Measurements from ENCODE around the gene SNU13.
"Not testable (repeated sequence)": the region's sequence is repeated elsewhere in the genome, so short reads cannot be mapped to it uniquely, and the experiment has no call there.

The SNU13 gene

DNA sequence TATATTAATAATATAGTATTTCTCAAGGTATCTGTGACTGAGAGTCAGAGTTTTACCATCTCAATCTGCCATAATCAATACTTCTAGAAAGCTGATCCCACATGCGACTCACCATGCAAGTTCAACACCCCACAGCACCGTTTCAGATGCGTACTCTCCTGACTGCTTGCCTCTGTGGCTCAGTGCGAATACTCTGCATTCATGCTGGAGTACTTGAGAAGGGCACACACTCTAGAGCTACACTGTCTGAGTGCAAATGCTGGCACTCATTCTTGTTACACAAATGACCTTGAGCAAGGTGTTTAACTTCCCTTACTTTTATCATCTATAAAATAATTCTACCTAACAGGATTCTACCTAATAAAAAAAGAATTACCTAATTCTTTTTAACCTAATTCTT is 12.5 kb downstream of the SNU13 start:
- no peak for DNase-seq

DNA sequence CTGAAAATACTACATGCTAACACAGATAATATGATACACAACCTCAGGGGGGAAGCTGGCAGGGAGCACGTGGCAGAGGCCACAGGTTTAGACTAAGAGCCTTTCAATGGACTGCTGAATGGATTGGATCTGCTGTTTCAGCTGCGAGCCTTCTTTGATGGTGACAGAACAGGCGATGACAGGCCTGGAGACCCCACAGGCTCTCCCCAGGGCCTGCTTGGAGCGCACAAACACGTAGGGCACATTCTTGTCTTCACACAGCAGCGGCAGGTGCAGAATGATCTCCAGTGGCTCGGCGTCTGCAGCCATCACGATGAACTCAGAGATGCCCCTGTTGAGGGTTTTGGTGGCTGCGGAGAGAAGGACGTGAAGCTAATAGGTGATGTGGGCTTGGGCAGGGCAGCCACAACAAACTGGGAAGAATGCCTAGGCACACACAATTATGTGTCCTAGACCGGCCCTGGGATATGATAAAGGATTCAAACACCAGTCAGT is 13.8 kb downstream of the SNU13 start:
- DNase-seq: no peak

DNA sequence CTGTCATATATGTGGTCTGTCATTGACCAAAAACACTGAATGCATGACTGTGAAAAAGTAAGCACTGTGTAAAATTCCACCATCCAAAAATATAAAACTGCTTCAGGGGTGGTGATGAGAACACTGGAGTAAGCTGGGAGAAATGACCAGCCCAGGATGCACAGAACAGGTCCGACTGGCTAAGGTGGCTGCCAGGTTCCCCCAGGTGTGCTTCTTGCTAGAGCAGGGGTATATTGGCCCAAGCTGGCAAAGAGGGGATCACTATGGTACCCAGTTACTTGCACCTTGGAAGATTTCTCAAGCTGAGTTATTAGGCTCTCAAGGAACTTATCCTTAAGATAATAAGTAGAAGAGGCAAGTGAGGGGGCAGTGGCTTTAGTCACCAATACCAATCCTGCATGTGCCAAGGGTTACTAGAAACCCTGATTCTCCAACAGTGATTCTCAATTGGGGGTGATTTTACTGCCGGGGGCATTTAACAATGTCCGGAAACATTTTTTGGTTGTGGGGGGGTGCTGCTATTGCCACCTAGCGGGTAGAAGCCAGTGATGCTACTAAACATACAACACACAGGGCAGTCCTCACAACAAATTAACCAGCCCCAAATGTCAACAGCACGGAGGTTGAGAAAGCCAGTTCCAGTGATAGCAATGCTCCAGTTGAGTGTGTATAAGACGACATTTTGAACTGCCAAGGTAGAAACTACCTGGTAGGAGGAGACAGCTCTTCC is 15.7 kb downstream of the SNU13 start:
- DNase-seq: no peak

DNA sequence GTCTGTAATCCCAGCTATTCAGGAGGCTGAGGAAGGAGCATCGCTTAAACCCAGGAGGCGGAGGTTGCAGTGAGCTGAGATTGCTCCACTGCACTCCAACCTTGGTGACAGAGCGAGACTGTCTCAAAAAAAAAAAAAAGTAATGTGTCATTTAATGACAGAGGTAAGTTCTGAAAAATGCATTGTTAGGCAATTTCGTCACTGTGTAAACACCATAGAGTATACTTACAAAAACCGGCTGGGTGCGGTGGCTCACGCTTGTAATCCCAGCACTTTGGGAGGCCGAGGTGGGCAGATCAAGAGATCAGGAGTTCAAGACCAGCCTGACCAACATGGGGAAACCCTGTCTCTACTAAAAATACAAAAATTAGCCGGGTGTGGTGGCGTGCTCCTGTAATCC is 16.6 kb downstream of the SNU13 start:
- DNase-seq: not testable (repeated sequence)

DNA sequence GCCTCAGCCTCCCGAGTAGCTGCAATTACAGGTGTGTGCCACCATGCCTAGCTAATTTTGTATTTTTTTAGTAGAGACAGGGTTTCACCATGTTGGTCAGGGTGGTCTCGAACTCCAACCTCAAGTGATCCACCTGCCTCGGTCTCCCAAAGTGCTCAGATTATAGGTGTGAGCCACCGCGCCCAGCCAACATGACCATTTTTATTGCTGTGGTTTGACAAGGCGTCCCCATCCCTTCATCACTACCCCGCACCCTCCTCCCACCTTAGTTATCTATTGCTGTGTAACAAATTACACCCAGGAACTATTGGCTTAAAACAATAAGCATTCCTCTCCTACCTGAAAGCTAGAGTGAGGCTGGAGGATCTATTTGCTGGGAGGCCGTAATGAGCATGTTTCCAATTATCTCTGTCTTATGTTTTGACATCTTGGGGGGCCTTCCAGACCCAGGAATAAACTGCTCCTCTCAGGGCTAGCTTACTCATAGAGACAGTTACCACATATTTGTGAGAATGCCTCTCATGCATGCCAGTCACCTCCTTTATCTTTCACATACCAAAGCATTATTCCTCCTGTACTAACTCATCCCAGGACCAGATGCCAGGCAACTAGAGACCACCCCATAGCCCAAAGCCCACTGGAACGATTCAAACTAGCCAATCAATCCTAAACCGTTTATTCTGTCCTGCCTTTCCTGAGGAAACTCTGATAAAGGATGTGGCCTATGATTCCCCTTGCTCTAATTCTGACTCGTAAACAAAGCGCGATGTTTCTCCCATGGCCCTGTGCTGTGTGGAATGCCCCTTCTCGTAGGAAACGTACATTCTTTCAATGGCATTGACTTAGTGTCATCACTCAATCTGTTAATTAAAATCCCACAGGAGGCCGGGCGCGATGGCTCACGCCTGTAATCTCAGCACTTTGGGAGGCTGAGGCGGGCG is 19.4 kb downstream of the SNU13 start:
- DNase-seq: no peak

DNA sequence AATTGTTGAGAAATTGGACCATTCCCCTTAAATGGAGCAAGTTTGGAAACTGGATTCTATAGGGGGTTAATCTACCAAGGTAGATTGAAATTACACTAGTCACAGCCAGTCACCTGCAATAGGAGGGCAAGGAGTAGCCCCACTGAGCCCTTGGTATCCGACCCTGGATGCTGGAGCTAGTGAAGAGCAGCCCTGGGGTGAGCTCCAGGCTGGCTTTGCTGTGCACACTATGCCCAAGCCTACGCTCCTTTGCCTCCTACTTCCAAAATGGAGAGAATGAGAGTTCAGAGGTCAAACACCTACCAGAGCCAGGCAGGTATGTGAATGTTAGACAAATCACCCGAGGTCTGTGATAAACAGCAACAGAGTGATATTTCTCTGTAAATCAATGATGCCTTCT is 23.7 kb downstream of the SNU13 start:
- no peak for DNase-seq

DNA sequence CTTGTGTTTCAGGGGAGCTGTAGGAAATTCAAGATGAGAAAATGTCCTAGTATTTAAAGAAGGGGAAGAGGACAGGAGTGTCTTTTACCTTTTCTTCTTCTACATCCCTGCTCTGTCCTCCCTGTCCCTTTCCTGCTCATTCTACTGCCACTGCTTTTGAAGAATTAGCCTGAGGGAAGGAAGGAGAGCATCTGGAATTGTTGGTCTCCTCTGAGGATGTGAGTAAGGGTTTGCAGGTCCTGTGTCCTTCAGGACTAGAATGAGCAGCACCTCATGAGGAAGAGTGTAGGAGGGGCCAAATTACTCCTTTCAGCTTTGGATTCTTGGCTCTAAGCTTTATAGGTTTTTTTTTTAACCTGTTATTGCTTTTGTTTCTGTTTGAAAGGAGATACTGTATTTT is 24.2 kb downstream of the SNU13 start:
- no peak for DNase-seq

DNA sequence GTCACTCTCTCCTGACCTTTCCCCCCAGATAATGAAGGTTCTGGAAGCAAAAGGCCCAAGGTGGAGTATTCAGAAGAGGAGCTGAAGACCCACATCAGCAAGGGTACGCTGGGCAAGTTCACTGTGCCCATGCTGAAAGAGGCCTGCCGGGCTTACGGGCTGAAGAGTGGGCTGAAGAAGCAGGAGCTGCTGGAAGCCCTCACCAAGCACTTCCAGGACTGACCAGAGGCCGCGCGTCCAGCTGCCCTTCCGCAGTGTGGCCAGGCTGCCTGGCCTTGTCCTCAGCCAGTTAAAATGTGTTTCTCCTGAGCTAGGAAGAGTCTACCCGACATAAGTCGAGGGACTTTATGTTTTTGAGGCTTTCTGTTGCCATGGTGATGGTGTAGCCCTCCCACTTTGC is 25.1 kb downstream of the SNU13 start:
- not testable (repeated sequence) for DNase-seq

DNA sequence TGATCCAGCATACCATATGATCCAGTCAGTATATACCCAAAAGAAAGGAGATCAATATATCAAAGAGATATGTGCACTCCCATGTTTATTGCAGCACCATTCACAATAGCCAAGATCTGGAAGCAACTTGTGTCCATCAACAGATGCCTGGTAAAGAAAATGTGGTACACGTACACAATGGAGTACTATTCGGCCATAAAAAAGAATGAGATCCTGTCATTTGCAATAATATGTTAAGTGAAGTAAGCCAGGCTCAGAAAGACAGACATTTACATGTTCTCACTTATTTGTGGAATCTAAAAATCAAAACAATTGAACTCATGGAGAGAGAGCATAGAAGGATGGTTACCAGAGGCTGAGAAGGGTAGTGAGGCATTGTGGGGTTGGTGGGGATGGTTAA is 27.0 kb downstream of the SNU13 start:
- DNase-seq: no peak

DNA sequence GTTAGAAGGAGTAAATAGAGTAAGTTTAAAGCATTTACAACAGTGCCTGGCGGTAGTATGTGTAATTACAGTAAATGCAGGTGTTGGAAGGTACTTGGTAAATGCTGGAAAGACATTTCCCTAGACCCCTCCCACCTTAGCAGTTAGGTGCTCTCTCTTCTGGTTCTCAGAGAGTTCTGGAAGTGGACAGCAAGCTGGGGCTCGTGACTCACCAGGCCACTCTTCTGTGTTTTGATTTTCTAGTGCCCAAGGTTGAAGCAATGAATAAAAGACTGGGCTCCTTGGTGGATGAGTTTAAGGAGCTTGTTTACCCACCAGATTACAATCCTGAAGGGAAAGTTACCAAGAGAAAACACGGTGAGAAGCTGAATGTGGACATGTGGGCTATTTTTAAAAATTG is 27.6 kb downstream of the SNU13 start:
- DNase-seq: no peak

DNA sequence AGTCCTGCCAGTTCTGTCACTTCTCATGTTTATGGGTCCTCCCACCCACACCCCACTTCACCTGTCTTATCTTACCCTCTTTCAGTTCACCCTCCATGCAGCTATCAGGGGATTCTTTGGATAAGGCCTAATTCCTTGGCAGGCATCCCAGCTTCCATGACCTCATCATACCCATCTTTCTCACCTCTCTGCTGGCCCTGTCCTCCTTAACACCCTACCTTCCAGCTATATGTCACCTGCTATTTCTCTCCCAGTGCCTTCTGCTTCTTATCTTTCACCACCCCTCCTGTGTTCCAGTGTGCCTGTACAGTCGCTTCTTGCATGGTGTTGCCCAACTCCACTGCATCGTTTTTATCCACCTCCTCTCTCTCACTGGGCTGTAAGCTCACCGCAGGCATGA is 28.3 kb downstream of the SNU13 start:
- DNase-seq: no peak

DNA sequence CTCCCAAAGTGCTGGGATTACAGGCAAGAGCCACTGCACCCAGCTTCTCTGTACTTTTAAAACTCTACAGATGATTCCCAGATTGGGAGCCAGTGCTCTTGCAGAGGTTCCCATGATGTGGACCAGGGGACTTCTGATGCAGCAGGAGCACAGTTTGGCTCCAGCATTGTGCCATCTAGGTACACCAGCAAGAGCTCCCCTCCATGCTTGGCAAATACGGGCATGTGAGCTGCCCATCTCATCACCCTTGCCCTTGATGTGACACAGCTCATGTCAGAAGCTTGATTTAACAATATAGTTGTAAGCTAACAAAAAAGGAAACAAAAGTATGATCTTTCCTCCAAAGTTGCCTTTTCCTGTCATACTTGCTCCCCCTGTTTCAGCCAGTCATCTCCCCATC is 28.7 kb downstream of the SNU13 start:
- no peak for DNase-seq

DNA sequence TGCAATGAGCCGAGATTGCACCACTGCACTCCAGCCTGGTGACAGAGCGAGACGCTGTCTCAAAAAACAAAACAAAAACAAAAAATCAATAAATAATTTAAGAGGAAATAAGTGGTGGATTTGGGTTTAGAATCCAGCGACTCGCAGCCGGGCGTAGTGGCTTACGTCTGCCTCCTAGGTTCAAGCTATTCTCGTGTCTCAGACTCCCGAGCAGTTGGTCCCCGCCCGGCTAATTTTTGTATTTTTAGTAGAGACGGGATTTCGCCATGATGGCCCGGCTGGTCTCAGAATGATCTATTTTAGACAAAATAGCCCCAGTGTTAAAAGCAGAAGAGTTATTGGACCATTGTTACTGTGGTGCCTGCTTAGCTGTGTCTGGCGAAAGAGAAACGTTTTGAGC is 29.8 kb downstream of the SNU13 start:
- DNase-seq: no peak

DNA sequence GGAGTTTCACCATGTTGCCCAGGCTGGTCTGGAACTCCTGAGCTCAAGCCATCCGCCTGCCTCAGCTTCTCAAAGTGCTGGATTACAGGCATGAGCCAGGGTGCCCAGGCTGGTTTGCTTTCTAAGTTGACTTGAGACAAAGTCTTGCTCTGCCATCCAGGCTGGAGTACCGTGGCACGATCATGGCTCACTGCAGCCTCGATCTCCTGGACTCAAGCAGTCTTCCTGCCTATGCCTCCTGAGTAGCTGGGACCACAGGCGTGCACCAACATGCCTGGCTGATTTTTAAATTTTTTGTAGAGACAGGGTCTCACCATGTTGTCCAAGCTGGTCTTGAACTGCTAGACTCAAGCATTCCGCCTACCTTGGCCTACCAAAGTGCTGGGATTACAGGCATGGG is 31.0 kb downstream of the SNU13 start:
- no peak for DNase-seq

DNA sequence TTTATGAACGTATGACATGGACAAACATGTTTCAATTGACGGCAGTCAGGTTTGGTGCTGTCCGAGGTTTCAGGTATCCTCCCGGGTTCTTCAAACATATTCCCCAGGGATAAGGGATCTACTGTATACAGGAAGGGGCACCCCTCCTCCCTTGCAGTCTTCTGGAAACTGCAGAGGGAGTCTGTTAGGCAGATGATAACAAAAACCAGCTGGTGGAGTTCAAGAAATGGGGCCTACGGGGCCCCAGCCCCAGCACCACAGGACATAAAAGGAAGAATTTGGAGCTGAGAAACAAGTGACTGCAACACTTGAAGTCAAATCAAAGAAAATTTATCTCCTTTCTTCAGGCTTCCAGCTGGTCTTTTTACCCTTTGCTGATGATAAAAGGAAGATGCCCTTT is 32.1 kb downstream of the SNU13 start:
- no peak for DNase-seq

DNA sequence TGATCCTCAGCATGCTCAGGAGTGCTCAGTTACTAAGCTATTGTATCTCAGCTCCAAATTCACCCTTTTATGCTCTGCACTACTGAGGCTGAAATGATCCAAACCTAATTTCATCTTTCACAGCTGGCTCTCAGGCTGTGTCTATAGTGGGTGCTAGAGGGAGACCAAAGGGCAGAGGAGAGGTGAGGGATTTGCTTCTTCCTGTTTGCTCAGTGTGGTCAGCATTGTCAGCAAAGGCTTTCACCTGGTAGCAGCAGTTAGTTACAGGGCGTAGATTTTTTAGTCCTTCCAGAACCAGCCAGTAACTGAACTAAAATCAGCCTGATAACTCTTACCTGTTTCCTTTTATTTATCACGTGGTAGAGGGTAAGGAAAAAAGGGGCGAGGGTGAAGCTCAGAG is 34.3 kb downstream of the SNU13 start:
- DNase-seq: no peak

DNA sequence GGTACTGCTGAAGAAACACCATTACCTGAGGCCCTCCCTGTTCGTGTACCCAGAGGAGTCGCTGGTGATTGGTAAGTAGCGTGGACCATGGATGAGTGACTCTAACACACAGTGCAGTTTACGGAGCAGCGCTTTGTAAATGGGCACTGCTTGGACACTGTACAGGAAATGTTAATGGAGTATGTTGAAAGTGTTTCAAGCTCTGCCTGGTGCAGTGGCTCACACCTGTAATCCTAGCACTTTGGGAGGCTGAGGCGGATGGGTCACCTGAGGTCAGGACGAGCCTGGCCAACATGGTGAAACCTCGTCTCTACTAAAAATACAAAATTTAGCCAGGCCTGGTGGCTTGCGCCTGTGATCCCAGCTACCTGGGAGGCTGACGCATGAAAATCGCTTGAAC is 37.8 kb downstream of the SNU13 start:
- DNase-seq: no peak

DNA sequence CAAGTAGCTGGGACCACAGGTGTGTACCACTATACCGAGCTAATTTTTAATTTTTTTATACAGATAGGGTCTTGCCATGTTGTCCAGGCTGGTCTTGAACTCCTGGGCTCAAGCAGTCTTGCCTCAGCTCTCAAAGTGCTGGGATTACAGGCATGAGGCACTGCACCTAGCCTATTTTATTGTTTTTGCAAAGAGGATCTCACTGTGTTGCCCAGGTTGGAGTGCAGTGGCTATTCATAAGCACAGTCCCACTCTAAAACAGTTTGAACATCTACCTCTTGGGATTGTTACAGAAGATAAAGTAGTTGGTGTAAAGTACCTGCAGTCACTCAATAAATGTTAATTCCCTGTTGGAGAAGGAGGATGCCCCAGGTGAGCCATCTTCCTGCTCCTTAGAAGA is 38.4 kb downstream of the SNU13 start:
- DNase-seq: no peak

DNA sequence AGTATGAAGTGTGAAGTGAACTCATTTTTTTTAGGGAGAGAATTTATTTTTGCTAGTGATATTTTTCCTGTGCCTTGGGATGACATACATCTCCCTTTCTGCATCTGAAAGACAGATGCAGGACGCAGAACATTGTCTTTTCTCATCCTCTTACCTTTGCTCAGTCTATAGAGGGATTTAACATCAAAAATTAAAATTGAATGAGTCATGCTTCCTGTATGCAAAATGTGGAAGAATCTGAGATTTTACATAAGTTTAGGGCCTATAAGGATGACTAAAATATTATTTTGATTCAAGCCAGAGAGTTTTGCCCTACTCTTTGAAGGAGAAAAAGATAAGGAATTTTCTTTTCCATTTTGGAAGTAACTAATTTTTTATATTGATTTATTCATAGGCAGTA is 40.2 kb downstream of the SNU13 start:
- DNase-seq: no peak

DNA sequence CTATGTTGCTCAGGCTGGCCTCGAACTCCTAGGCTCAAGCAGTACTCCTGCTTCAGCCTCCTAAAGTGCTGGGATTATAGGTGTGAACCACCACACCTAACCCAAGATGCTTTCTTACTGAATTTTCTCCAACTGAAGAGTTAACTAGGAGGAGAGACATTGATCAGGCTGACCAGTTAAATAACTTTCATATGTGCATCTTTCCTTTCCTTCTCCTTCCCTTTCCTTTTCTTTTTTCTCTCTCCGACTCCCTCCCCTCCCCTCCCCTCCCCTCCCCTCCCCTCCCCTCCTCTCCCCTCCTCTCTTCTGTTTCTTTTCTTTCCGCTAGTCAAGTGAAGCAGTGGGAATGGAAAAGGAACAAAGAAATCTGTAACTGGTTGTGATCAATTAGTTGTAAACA is 40.9 kb downstream of the SNU13 start:
- DNase-seq: no peak

DNA sequence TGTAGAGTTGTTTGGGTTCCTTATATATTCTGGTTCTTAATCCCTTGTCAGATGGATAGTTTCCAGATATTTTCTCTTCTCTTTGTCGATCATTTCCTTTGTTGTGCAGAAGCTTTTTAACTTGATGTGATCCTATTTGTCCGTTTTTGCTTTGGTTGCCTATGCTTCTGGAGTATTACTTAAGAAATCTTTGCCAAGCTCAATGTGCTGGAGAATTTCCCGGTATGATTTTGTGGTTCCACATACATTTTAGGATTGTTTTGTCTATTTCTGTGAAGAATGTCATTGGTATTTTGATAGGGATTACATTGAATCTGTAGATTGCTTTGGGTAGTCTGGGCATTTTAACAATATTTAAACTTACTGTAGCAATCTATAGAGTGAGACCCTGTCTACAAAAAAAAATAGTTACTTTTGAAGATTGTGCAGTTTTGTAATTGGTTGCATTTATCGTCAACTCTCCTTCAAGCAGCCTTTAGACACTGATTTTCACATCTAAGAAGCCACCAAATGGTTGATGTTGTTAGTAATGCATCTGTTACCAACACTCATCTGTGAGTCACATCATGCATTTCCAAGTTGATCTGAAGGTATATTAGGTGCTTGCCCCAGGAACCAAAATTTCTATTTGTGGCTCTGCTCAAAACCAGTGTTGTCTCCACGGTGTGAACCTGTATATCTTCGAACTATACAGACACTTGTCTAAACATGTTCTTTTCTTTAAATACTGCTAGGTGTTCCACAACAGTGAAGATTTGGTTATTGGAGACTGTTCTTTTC is 46.1 kb downstream of the SNU13 start:
- no peak for DNase-seq

DNA sequence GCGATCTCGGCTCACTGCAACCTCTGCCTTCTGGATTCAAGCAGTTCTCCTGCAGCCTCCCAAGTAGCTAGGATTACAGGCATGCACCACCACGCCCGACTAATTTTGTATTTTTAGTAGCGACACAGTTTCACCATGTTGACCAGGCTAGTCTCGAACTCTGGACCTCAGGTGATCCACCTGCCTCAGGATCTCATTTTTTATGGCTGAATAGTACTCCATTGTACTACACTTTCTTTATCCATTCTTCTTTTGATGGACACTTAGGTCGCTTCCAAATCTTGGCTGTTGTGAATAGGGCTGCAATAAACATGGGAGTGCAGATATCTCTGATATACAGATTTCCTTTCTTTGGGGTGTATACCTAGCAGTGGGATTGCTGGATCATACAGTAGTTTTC is 46.8 kb downstream of the SNU13 start:
- no peak for DNase-seq

DNA sequence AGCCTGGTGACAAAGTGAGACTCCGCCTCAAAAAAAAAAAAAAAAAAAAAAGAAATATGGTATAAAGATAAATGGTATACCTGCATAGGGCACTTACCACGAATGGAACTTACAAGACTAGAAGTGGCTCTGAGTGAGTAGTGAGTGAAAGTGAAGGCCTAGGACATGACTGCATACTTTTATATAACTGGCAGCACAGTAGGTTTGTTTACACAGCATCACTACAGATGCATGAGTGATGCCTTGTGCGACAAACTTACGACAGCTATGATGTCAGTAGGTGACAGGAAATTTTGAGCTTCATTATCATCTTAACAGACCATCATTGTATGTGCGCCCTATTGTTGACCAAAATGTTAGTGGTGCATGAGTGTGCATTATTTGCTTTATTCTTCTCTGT is 49.9 kb downstream of the SNU13 start:
- no peak for DNase-seq

DNA sequence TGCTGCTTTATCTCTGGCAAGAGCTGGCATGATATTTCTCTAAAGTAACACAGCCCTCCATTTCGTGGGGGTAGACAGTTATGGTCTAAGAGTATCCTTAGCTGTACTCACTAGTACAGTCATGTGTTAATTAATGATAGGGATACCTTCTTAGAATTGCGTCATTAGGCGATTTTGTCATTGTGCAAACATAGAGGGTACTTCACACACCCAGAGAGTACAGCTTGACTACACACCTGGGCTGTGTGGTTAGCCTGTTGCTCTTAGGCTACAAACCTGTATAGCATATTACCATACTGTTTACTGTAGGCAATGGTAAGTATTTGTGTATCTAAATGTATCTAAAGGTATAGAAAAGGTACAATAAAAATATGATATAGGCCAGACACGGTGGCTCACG is 50.5 kb downstream of the SNU13 start:
- no peak for DNase-seq
